ENCODE results near the gene UNCX.

DNA sequence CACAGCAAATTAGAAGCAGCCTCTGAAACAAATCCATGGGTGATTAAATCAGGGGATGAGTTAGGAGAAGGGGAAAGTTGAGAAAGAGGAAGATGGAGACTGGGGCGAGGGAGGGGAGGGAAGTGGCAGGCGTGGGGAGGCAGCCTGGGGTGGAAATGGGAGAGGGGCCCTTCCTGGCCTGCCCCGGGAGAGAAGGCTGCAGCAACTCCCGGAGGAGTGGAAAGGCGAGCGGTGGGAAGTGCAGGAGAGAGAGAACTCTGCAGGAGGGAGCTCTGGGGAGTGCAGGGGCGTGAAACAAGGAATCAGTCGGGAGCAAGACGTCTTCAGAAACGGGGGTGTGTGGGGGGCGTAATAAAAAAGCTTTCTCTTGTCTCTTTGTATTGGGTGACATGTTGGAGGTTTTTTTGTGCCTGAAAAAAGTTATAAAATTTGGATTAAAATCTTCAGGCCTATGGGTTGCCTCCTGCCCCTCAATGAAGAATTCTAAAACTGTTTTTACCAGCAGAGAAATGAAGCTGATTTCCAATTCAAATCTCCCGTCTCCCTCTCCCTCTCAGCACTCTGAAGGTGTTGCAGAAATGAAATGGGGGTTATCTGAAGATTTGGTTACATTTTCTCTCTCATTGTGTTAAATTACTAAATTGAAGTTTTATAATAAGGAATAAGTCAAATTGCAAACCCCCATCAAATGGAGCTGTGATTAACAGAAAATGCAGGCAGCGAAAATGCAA lies 4.7 kb upstream of the UNCX start:
- TF ChIP-seq, protein P1, sequence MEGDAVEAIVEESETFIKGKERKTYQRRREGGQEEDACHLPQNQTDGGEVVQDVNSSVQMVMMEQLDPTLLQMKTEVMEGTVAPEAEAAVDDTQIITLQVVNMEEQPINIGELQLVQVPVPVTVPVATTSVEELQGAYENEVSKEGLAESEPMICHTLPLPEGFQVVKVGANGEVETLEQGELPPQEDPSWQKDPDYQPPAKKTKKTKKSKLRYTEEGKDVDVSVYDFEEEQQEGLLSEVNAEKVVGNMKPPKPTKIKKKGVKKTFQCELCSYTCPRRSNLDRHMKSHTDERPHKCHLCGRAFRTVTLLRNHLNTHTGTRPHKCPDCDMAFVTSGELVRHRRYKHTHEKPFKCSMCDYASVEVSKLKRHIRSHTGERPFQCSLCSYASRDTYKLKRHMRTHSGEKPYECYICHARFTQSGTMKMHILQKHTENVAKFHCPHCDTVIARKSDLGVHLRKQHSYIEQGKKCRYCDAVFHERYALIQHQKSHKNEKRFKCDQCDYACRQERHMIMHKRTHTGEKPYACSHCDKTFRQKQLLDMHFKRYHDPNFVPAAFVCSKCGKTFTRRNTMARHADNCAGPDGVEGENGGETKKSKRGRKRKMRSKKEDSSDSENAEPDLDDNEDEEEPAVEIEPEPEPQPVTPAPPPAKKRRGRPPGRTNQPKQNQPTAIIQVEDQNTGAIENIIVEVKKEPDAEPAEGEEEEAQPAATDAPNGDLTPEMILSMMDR (IDR thresholded peaks at IDR 0.05; ENCODE audit: low read depth, low read length): no peak
- TF ChIP-seq POLR2A (IDR thresholded peaks at IDR 0.05; ENCODE audit: extremely low read depth, insufficient read length) (no peak), MYC (IDR thresholded peaks at IDR 0.05; ENCODE audit: low read depth, low read length) (peak; percentile 19; the same call in 1 of the 2 replicates)

Data from NB4 (cell line).